Smooth muscle cell (in vitro differentiated cells): ENCODE data around the gene DLEC1. TPM values are rescaled to one million over a fixed set of nuclear protein-coding genes. Genes with fewer than 3 reads are reported as not detected.

Experiments used
- DNase-seq: peaks from one replicate; lab custom pipeline; 2025; ENCODE audit not compliant: unreplicated experiment; lab: John Stamatoyannopoulos, UW
- H2AFZ ChIP-seq: fragments of 200-600 bp; sonication (generic); 2 replicates; pipeline ENCODE4 v1.6.0; 2016; ENCODE audit warnings: antibody characterized with exemption, low read depth, mild to moderate bottlenecking
- H3F3A ChIP-seq: fragments of 200-600 bp; sonication (generic); 2 replicates; pipeline ENCODE4 v1.6.0; 2017; ENCODE audit warnings: antibody characterized with exemption, low read depth
- H3K27ac ChIP-seq: fragments of 200-600 bp; sonication (generic); 2 replicates; pipeline ENCODE4 v1.5.1; 2016; ENCODE audit warnings: low read depth, mild to moderate bottlenecking
- H3K27me3 ChIP-seq: fragments of 200-600 bp; sonication (generic); 2 replicates; pipeline ENCODE4 v1.6.1; 2016; ENCODE audit warnings: low read depth, mild to moderate bottlenecking
- H3K36me3 ChIP-seq: fragments of 200-600 bp; sonication (generic); 2 replicates; pipeline ENCODE4 v1.5.1; 2016; ENCODE audit warnings: low read depth
- H3K4me1 ChIP-seq: fragments of 200-600 bp; sonication (generic); 2 replicates; pipeline ENCODE4 v1.5.1; 2016; ENCODE audit warnings: low read depth
- H3K4me2 ChIP-seq: fragments of 200-600 bp; sonication (generic); 2 replicates; pipeline ENCODE4 v1.6.0; 2016; ENCODE audit warnings: mild to moderate bottlenecking
- H3K4me3 ChIP-seq: fragments of 200-600 bp; sonication (generic); 2 replicates; pipeline ENCODE4 v1.5.1; 2016; ENCODE audit warnings: mild to moderate bottlenecking
- H3K79me2 ChIP-seq: fragments of 200-600 bp; sonication (generic); 2 replicates; pipeline ENCODE4 v1.6.0; 2016; ENCODE audit warnings: low read depth, mild to moderate bottlenecking
- H3K9ac ChIP-seq: fragments of 200-600 bp; sonication (generic); 2 replicates; pipeline ENCODE4 v1.6.0; 2016; ENCODE audit warnings: low read depth
- H3K9me3 ChIP-seq: fragments of 200-600 bp; sonication (generic); replicated peaks from 2 replicates; pipeline ENCODE4 v1.5.1; 2016; ENCODE audit warnings: low read depth
- H4K20me1 ChIP-seq: fragments of 200-600 bp; sonication (generic); 2 replicates; pipeline ENCODE4 v1.6.0; 2016; ENCODE audit warnings: low read depth
- WGBS: methylation state at CpG from one replicate; pipeline ENCODE4 v1.1.7; 2016; ENCODE audit warnings: low lambda C conversion rate; 5-methylcytosine and 5-hydroxymethylcytosine counted together
- polyA plus RNA-seq: library from polyadenylated mRNA; unstranded; fragments of >200 nt; fragmentation: Nextera tagmentation; extraction: Ambion mirVana; gene quantifications from 2 replicates; pipeline ENCODE4 v1.2.1, GENCODE V29; 2016
- total RNA-seq: library from RNA; depleted of rRNA; stranded (reverse); fragments of >200 nt; gene quantifications from 2 replicates; pipeline ENCODE4 v1.2.3, GENCODE V29; 2014
- TF ChIP-seq, protein P1 (sequence below): fragments of 200-600 bp; sonication (generic); IDR thresholded peaks from 2 replicates; pipeline ENCODE4 v1.5.1; 2017; ENCODE audit warnings: borderline replicate concordance, mild to moderate bottlenecking, antibody characterized with exemption; ENCODE audit not compliant: insufficient read depth, poor library complexity, severe bottlenecking

DLEC1 gene
- total and polyA plus RNA-seq, 2 experiments from 2014 or later = 0.27 to 0.61 TPM

DNA sequence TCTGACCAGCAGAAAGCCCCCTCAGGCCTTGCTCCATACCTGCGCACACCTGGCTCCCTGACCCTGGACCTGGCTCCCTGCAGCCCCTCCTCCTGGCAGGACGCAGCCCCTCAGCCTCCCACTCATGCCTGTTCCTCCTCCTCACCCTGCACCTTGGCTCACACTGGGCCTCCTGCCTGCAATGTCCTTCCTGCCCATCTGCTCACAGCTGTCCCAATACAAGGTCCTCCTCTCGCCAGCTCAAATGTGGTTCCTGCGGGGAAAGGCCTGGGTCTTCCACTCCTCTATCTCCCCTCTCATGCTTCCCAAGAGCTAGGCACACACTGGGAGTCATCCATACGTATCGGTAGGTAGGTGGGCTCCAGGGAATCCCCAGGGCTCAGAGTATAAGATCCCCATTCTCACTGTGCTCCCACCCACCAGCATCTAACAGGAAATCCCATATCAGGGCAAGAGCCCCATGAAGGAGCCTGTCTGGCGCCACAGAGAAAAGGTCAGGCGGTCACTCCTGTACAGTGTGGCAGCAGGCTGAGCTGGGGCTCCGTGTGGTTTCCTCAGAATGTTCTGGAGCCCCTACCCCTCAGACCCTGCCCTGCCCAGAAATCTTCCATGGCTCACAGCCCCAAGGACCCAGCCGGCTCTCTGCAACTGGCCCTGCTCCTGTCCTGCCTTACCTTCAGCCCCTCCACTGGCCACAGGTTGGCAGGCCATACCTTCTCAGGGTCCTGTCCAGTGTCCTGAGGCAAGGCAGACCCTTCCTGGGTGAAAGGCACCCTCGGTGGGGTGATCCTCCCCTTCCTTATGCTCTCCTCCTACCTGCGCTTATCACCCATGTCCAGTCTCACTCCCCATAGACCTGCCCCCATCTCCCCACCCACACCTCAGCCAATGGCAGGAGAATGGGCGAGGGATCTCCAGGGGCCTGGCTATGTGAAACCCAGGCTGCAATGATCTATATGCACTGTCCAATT is 20.4 kb upstream of the DLEC1 start:
- Histone ChIP-seq H3K4me1 (no peaks in the 10 kb centered on the region), H3K27me3 (no peaks in the 10 kb centered on the region), H2AFZ (no peak overlapping the region), H3K79me2 (no peaks in the 10 kb centered on the region), H3K4me3 (no peak overlapping the region), H3F3A (no peaks in the 10 kb centered on the region), H3K9ac (no peak overlapping the region), H3K4me2 (no peak overlapping the region), H3K9me3 (no peaks in the 10 kb centered on the region), H3K36me3 (peaks cover 8% of the 10 kb centered on the region), H3K27ac (no peak overlapping the region), H4K20me1 (peaks cover 32% of the 10 kb centered on the region)
- 84% methylated on average over 13 of the region's 13 CpGs for WGBS
- TF ChIP-seq, protein P1, sequence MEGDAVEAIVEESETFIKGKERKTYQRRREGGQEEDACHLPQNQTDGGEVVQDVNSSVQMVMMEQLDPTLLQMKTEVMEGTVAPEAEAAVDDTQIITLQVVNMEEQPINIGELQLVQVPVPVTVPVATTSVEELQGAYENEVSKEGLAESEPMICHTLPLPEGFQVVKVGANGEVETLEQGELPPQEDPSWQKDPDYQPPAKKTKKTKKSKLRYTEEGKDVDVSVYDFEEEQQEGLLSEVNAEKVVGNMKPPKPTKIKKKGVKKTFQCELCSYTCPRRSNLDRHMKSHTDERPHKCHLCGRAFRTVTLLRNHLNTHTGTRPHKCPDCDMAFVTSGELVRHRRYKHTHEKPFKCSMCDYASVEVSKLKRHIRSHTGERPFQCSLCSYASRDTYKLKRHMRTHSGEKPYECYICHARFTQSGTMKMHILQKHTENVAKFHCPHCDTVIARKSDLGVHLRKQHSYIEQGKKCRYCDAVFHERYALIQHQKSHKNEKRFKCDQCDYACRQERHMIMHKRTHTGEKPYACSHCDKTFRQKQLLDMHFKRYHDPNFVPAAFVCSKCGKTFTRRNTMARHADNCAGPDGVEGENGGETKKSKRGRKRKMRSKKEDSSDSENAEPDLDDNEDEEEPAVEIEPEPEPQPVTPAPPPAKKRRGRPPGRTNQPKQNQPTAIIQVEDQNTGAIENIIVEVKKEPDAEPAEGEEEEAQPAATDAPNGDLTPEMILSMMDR = no peak
- DNase-seq = no peak

DNA sequence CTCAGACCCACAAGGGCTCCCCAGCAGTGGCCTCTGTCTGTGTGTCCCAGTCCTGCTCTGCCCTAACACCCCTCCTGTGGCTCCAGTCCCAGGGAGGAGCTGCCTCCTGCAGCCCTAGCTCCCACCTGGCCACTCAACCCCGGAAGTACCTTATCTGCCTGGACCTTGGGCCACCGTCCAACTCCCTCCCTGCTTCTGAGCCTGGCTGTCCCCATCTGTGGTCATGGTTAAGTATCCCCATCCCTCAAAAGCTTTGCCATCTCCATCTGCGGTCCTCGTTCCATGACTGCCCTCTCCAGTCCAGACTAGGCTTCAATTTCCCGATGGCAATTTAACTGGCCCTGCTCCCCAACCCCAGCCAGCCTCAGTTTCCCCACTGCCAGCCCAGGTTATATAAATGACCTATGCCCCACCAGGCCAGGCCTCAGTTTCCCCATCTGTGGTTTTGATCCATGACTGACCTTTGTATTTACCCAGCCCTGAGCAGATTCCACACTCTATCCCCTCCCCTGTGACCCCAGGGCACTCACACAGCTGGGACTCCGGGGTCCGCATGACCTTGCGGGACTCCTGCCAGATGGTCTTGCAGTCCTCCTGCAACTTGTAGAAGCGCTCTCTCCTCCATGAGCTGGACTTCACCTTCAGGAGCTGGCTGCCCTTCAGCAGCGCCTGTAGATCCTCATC is 19.2 kb upstream of the DLEC1 start:
- TF ChIP-seq, protein P1 = no peak
- no peak for DNase-seq
- Histone ChIP-seq H3K4me2 (no peak overlapping the region), H3K79me2 (no peaks in the 10 kb centered on the region), H2AFZ (no peak overlapping the region), H3K9me3 (no peaks in the 10 kb centered on the region), H3K36me3 (peaks cover 3% of the 10 kb centered on the region), H3K4me3 (no peak overlapping the region), H3K27me3 (no peaks in the 10 kb centered on the region), H3K9ac (no peak overlapping the region), H3F3A (no peaks in the 10 kb centered on the region), H4K20me1 (peaks cover 39% of the 10 kb centered on the region), H3K27ac (no peak overlapping the region), H3K4me1 (no peaks in the 10 kb centered on the region)
- WGBS = 95% methylated on average over 10 of the region's 10 CpGs

DNA sequence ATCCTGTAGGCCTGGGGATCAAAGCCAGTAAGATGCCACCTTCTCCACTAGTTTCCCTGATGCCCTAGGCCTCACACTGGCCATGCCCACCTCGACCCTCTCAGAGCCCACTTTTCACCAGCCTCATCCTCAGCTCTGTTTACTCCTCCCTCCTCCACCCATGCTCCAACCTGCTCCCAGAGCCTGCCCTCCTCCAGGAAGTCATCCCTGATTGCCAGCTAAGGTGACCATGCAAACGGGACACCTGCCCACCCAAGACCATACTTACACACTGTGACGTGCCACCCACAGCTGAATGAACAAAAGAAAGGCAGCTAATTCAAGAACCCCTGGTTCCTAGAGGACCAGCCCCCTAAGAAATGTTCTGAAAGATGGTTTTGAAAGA is 18.7 kb upstream of the DLEC1 start:
- H3K9ac ChIP-seq = no peak overlapping the region
- TF ChIP-seq, protein P1 = no peak
- H3K79me2 ChIP-seq = no peaks in the 10 kb centered on the region
- peaks cover 39% of the 10 kb centered on the region for H4K20me1 ChIP-seq
- 95% methylated on average over 3 of the region's 3 CpGs for WGBS
- H3K9me3 ChIP-seq = no peaks in the 10 kb centered on the region
- H3K27ac ChIP-seq = no peak overlapping the region
- H3F3A ChIP-seq = no peaks in the 10 kb centered on the region
- H3K27me3 ChIP-seq = no peaks in the 10 kb centered on the region
- H3K4me1 ChIP-seq = peaks cover under 1% of the 10 kb centered on the region
- no peaks in the 10 kb centered on the region for H3K36me3 ChIP-seq
- H2AFZ ChIP-seq = no peak overlapping the region
- no peak for DNase-seq
- H3K4me3 ChIP-seq = no peak overlapping the region
- no peak overlapping the region for H3K4me2 ChIP-seq
